ENCODE results near the gene APOA1.
"Not testable (repeated sequence)": the region's sequence is repeated elsewhere in the genome, so short reads cannot be mapped to it uniquely, and the experiment has no call there.

The APOA1 gene

DNA sequence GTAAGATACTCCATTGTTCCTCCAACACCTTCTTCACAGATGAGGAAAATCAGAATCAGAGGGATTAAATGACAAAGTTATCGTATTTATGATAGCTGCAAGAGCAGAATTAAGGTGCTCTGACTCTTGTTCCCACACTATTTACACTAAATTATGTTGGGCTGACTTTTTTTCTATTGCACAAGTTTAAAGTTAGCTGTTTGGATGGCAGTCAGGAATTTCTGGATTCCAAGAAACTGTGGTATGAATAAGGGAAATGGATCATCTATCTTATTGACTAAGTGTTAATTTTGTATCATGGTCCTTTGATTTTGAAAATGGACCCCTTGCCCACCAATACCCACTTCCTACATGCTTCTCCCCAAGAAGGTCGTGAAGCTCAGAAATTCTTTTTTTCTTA, 19.9 kb upstream of the APOA1 start:
- DNase-seq, result no peak

DNA sequence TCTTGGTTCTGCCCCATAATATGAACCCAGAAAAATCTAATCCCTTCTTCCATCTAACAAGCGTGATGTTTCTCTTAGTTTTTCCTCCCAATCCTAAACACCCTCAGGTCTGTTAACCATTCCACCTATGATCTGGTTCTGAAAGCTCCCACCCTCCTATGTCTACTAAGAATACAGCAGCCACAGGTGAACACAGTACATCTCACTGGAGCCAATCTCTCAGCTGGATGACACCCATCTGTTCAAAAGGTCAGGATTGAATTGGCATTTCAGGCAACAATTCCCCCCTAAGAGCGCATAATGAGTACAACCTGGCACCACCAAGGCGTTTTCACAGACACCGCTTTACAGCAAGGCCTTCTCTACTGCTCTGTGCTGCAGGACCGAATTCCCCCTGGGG, 19.0 kb upstream of the APOA1 start:
- DNase-seq, result no peak

DNA sequence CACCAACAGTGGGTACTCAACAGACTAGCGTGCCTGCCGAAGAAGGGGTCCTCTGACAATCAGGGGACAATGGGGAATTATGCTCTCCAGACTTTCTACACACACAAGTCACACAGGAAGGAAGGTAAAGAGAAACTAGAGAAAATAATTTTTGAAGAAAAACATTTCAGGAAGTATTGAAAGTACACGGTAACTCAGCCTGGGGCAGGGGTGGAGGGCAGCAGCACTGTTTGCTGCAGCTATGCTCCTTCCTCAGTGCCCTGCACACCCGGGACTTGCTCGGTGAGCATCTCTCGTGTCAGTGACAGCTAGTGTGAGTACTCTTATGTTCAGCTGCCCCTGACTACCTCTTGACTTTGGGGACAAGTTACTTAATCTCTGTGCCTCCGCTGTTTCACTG, 18.0 kb upstream of the APOA1 start:
- DNase-seq, result no peak

DNA sequence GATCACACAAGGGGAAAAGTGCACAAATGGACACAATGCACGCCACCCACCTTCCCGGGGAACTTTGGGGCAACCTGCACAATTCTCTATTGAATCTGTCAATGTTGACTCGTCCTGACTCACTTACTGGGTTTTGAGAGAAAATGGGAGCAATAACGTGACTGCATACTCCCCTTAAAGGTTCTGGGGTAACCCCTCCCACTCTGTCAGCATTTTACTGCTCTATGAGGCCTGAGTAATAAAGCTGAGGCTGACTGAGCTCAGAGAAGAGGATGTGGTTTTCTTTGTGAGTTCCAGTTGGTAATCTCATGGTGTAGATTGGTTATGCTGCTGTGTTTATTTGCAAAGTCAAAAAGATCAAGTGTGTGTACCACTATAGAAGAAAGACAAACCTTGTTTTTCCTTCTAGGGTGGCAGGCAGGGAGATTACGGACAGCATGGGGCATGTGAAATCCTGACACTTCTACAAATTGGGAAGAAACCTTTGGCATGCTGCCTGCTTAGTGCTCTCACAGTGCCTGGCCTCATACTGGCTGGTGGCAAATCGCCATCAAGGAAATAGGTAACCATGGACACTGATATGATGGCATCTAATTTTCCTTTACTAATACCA, 16.1 kb upstream of the APOA1 start:
- DNase-seq, result no peak

DNA sequence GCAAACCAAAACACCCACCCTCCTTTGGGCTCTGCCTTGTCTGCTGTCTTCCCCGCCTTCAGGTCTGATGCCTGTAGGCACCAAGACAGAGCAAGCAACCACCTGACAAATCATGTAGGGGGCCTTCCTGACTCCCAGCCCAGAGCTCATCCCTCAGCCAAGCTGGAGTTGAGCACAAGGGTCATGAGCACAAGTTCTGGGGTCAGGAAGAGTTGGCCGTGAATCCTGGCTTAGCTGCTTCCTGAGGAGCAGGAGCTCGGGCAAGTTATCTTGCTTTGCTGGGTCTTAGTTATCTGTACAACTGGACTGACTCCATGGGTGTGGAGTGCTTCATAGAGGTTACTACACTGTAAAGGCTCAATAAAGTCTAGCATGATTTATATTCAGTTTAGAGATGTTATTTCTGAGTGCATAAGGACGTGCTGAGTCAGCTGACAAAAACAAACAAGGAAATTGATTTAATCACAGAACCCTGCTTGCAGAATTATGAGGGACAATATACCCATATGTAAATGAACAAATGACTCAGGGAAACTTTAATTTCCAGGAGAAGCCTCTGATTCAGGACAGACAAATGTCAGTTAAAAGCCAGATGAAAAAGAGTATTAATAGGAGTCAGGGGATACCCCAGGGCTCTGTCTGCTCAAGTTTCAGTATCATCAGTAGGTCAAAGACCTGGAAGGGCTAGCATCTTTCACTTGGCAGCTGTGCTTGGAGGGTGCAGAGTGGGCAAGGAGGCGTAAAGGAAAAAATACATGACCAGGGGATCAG, 15.0 kb upstream of the APOA1 start:
- DNase-seq, result no peak

DNA sequence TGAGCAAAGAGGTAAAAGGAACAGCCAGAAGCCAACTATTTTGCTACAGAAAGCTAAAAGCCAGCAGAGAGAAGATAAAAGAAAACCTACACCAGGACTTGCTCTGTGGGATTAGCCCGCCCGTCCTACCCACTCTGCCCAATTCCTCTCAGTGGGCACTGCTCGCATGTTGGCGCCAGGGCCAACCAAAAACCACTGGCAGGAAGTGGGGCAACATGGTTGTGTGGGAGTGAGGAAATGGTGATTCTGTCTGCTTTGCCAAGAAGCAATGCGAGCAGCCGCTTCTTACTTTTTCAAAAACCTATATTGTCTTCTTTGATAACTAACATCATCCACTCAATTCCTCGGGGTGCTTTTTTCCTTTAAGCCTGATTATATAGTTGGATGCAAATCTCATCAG, 14.2 kb upstream of the APOA1 start:
- no peak for DNase-seq

DNA sequence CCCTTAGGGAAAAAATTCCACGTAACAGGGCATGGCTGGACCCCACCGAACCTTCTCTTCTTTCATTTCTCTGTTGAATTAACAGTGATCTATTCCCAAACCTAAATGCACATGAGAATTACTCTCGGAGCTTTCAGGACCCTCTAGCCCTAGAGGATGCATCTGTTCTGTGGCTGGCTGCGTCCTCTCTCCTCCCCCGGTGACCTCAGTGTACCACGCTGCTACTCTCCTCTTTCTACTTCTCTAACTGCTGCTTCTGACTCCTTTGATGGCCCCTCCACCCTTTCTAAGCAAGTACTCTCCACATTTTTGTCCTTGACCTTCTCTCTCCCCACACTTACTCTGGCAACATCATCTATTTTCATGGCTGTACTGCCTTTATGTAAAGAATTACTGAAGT, 12.1 kb upstream of the APOA1 start:
- no peak for DNase-seq

DNA sequence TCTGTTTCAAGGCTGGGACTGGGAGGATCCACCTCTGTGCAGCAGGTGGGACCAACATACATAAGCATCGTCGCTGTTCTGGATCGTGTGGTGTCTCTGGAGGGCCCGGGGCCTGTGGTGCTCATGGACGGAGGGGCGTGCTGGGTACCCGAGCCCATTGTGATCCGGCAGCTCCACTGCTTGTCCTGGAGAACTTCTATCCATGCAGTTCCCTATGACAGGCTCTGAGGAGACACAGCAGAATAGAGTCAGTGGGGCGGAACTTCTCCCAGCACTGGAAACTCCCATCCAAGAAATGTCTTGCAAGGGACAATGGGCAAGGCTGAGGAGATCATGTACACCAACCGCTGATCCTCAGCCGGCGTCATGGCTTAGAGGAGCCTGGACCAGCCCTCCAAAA, 11.6 kb upstream of the APOA1 start:
- DNase-seq, result no peak

DNA sequence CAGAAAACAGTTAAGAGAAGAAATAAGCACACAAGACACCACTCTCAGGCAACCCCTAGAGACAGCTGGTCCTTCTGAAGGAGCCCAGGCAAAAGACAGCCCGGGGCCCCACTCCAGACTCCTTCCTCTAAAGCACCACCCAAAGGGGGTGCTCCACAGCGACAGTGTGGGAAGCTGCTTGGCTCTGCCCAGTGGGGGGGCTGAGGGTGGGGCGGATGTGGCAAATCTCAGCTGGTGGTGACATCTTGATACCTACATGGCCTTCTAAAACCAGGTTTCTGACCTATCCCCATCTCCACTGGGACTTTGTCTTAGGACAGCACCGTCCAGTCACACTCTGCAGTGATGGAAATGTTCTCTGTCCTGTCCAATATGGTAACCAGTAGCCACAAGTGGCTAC, 10.2 kb upstream of the APOA1 start:
- no peak for DNase-seq

DNA sequence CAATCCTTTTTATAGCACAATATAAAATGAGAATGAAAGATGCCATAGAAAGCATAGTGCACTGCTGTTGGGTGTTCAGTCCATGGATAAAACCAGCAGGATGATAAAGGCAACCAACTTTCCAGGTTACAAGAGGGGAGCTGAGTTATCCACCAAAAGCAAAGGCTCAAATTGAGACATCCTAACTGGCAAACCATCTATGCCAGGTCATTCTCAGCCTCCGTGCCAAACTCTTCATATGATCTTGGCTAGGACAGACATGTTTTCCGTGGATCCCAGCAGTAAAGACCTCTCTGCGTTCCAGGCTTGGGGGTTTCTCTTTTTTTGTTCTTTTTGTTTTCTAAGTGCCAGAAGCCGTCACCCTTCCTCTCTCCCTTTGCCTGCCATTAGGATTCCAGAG, 7.3 kb upstream of the APOA1 start:
- DNase-seq, result no peak

DNA sequence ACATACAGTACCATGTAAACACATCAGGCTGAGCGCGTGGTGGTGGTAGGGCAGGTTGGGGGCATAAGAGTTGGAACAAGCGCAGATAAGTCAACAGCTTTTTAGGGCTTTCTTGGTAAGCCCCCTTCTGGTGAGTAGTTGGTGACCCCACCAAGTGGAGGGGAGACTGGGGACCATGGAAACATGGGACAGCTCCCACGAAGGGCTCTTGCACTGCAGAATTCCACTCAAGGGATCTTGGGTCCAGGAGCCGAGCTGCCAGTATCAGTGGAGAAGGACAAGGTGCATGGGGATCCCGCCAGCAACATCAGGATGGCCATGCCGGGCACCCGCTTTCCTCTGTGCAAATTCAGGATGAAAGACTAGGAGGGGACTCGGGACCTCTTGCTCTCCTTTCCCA, 6.2 kb upstream of the APOA1 start:
- DNase-seq, result no peak

DNA sequence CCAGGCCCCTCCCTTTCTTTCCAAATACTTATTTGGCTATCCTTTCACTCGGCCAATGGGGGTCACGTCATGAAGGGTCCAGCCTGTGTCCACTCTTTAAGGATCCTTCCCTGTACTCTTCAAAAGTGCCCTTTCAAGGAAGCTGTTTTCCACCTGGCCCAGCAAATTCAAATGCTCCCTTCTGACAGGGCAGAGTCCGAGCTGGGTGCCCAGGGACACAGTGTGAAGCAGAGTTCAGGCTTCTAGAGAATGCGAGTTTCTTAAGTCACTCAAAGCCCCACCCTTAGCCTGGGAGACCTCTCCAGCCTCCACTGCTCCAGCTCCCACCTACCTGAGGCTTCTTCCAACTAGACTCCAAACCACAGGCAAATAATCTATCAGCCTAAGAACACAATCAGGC, 5.5 kb upstream of the APOA1 start:
- DNase-seq, result no peak

DNA sequence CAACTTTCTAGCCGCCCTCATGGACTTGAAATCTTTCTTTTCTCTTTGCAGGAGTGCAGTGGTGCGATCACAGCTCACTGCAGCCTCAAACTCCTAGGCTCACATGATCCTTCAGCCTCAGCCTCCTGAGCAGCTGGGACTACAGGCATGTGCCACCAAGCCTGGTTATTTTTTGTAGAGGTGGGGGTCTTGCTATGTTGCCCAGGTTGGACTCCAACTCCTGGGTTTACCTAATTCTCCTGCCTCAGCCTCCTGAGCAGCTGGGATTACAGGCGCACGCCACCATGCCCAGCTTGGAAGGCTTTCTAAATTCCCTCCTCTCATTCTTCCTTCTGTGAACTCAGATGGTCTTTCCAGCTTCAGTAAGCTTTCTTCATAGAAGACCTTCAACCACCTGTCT, 4.7 kb upstream of the APOA1 start:
- DNase-seq, result no peak

DNA sequence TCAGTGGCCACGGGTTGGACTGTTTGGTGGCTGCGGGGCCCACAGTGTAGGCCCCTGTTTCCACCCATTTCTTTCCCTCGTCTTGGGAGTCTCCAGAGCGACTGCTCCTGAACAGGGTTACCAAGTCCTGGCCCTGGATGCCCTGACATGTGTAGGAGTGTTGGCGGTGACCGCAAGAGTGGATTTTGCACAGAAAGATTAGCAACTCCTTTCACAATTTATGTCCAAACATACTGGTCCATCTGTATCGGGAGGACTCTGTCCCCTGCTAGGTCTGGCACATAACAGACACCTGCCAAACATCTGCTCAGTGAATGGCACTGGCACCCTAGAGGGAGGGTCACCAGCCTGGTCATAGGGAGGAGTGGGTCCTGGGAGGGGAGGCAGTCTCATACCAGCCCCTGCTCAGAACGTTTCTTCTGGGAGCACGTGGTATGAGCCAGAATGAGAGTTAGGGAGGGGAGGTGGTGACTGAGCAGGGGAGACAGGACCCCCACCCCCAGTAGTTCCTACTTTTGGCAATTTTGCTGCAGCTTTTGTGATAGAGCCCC, 3.4 kb upstream of the APOA1 start:
- DNase-seq, result no peak

DNA sequence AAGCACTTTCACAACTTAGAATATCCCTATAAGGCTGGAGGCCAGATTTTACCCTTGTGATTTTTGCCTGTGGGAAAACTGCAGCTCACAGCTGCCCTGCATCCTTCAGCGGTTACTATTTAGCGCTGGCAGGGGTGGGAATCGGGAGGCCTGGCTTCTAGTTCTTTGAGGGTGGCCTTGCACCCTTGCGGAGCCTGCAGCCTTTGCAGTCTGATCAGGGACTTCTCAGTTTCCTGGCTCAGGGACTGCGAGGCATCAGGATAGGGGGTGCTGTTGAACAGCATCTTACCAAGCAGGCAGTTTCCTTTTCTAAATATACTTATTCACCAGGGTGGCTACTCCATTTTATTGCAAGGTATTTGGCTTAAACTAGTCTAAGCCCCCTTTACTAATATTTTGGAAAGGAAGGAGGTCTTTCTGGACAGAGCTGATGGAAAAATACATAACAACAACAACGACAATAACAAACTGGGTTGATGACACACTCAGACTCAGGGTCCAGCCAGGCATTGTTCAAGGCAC, 2.9 kb upstream of the APOA1 start:
- no peak for DNase-seq

DNA sequence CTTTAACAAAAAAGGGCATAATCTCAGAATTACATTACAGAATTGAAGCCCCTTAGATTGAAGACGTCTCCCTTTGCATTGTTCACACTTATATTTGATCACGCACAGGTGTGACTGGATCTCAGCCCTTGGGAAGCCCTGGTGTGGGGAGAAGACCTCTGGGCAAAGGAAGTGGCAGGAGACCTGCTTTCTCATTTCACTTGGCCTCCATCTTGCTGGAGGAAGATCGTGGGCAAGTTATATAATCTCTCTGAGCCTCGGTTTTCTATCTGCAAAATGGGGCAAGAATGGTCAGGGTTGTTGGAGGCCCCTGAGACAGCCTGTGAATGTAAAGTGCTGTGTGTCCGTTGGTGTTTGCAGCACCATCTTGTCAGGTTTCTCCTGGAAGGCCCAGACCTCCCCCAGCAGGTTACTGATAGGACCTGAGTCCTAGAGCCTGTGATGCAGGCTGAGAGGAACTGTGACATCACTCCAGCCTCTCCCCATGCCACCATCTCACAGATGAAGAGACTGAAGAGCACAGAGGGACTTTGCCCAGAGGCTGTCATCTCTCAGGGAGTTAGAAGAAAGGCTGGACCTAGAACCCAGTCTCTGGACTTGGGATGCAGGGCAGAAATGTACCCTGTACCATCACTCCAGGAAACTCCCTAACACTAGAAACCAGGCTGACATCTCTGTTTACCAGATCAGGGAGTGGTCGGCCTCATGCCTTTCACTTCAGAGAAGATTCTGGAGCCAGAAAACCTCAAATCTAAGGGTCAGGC, 1.1 kb upstream of the APOA1 start:
- DNase-seq, result no peak

DNA sequence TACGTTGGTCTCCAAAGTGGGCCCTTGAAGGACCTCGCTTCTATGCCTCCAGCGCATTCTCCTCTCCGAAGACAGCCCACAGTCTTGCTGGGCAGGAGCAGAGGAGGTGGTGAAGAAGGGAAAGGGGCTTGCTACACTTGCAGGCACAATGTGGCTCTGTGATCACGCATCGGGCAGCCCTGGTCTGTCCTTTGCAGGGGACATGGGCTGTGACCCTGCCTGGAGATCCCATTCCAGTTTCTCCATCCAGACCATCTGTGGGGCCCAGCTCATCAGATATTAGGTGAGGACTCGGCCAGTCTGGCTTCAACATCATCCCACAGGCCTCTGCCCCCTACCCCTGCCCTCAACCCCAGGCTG, 810 bp downstream of the APOA1 start:
- DNase-seq, result no peak

DNA sequence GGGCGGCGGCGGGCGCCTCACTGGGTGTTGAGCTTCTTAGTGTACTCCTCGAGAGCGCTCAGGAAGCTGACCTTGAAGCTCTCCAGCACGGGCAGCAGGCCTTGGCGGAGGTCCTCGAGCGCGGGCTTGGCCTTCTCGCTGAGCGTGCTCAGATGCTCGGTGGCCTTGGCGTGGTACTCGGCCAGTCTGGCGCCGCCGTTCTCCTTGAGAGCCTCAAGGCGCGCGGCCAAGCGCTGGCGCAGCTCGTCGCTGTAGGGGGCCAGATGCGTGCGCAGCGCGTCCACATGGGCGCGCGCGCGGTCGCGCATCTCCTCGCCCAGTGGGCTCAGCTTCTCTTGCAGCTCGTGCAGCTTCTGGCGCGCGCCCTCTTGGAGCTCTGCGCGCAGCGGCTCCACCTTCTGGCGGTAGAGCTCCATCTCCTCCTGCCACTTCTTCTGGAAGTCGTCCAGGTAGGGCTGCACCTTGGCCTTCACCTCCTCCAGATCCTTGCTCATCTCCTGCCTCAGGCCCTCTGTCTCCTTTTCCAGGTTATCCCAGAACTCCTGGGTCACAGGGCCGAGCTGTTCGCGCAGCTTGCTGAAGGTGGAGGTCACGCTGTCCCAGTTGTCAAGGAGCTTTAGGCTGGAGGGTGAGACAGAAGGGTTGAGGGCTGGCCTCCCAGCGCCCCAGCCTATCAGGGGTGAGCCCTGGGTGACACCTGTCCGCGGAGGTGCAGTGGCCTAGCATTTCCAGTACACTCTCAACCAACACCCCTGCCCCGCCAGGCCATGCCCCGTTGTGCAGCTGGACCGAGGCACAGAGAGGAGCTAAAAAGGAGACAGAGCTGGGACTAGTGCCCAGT, 1.4 kb downstream of the APOA1 start:
- DNase-seq, result peak; percentile 89

DNA sequence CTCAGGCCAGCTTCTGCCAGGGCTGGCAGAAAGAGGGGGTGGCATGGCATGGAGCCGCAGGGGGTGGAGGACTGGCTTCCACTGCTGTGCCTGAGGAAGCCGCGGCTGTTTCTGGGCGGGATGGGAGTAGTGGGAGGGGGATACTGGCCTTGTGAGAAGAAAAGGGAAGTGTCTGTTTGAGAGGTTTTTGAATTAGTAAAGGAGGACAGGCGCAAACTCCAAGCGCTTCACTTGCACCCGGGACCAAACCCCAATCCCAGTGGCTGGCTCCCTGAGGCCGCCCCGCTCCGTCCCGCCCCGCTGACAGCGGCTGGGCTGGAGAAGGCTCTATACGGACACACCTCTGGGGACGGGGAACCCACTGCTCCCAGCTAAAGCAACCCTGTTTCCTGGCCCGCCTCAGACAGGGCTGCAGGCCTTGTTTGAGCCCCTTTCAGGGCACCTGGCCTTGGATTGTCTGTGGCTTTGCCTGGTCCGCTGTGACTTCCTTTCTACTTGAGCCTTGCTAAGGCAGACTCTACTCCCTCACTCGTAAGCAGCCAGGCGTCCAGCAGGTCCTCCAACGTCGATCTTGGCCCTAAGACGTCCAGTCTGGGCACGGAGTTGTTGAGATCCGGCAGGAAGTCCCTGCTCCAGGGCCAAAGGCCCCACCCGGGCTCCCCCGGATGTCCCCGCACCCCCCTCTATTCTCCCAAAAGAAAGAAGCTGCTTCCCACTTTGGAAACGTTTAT, 2.2 kb downstream of the APOA1 start:
- DNase-seq, result no peak

DNA sequence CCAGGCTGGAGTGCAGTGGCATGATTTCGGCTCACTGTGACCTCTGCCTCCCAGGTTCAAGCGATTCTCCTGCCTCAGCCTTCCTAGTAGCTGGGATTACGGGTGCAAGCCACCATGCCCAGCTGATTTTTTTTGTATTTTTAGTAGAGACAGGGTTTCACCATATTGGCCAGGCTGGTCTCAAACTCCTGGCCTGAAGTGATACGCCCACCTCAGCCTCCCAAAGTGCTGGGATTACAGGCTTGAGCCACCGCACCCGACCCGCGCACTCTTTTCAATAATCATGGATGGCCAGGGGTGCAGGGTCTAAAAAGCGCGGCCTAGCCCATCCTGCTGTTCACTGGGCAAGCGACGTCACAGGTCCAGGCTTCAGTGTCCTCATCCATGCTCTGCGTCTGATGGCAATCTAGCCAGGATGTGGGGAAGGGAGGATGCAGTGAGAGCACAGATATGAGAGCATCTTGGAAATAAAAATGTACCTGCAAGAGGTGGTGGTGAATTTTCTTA, 2.8 kb downstream of the APOA1 start:
- not testable (repeated sequence) for DNase-seq

DNA sequence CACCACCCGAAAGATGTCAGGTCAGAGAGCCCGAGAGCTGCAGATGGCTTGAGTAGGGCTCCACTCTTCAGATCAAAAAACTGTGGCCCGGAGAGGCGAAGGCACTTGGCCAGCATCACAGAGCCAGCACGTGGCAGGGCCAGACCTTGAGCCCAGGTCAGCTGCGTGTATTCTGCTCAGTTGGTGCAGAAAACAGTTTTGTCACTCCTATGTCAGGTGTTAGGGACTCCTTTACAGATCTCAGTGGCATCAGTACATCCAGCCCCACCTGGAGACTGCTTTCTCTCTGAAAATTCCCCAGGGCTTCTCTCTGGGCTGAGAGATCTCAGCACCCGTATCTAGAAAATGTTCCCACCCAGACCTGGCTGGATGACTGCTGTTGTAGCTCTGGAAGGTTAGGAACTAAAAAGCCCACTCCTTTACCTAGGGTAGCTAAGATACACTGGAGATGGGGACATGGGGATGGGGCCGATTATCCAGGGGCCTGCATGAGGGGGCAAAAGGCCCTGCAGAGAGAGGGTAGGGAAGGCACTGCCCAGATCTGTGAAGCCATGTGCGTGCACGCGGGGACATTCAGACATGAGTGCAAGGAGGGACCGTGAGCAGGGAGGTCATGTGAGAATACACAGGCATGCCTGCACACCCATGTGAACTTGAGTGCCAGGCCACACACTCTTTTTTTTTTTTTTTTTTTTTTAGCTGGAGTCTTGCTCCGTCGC, 3.4 kb downstream of the APOA1 start:
- DNase-seq, result no peak
